Measurements from ENCODE around the gene GIGYF1.

The GIGYF1 gene

DNA sequence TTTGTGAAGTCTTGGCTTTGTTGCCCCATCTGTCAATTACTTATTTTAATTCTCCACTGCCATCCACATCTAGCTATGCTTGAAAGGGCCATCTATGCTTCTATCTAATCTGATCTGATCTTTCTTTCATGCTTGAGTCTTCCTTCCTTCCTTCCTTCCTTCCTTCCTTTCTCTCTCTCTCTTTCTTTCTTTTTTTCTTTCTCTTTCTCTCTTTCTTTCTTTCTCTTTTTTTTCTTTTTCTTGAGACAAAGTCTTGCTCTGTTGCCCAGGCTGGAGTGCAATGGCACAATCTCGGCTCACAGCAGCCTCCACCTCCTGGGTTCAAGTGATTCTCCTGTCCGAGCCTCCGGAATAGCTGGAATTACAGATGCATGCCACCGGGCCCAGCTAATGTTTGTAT is 64.0 kb downstream of the GIGYF1 start:
- peaks cover 36% of the 10 kb centered on the region for H3K27me3 ChIP-seq (ENCODE audit: control insufficient read depth, insufficient read depth, low read length)
- H3K36me3 ChIP-seq (ENCODE audit: control insufficient read depth, low read depth, low read length), result no peaks in the 10 kb centered on the region
- H3K9me3 ChIP-seq (ENCODE audit: control insufficient read depth, low read depth, low read length), result no peaks in the 10 kb centered on the region
- no peak overlapping the region for H3K9ac ChIP-seq (ENCODE audit: low read length)
- no peak overlapping the region for H3K27ac ChIP-seq (ENCODE audit: low read length)
- no peak overlapping the region for H3K4me3 ChIP-seq (ENCODE audit: low read length)
- peaks cover 3% of the 10 kb centered on the region for H3K4me1 ChIP-seq (ENCODE audit: control insufficient read depth, low read depth, low read length)
